HG03064 (cell line): ENCODE data around the gene CAMSAP1.

ENCODE experiments used
- ATAC-seq: cut with Tn5 transposase; IDR thresholded peaks from one replicate; pipeline ENCODE4 v1.9.1; 2021; ENCODE audit warnings: low read depth; ENCODE audit not compliant: unreplicated experiment

The CAMSAP1 gene

GRCh38 chr9:135795391-135795790, 112.0 kb downstream of the CAMSAP1 start:
- no peak for ATAC-seq

- no peak for ATAC-seq
These were observed 112.9 kb downstream of the CAMSAP1 start for GRCh38 chr9:135794361-135794885.

GRCh38 chr9:135794057-135794335, 113.3 kb downstream of the CAMSAP1 start:
- no peak for ATAC-seq

DNA sequence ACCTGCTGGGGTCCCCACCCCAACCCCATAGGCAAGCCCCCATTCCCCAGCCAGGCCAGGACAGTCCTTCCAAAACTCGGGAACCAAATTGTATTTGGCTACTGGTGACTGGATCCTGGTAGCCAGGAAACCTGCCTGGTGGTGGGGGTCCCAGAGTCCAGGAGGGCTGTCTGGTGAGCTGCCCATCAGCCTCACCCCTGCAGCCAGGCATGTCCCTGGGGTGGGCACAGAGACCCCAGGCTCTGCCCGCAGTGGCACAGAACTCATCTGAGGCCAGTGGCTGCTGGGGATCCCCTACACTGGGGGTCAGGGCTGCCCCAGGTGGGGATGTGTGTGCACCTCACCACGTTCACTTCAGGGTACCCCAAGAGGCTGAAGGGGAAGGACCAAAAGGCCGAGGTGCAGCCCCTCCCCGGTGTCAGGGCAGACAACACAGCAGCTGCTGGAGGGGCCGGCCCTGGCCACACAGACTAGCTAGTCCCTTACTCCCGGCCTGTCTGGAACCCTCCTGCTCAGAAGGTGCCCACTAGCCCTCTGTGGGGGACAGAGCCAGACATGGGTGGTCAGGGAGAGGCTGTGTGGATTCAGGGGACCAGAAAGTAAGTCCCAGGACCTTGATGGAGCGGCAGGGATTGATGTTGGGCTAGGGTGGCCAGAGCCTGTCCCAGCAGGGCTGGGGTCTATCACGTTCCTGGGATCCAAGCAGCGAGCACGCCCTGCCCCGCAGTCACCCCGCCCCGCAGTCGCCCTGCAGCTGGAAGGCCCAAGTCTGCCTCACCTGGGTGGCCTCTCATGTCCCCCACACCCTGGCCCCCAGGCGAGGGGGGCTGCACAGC, 113.9 kb downstream of the CAMSAP1 start:
- no peak for ATAC-seq

- no peak for ATAC-seq
These were observed 114.8 kb downstream of the CAMSAP1 start for GRCh38 chr9:135792268-135793128.

GRCh38 chr9:135791431-135792267, 115.7 kb downstream of the CAMSAP1 start:
- no peak for ATAC-seq

- no peak for ATAC-seq
These were observed 116.5 kb downstream of the CAMSAP1 start for GRCh38 chr9:135790850-135791249.

DNA sequence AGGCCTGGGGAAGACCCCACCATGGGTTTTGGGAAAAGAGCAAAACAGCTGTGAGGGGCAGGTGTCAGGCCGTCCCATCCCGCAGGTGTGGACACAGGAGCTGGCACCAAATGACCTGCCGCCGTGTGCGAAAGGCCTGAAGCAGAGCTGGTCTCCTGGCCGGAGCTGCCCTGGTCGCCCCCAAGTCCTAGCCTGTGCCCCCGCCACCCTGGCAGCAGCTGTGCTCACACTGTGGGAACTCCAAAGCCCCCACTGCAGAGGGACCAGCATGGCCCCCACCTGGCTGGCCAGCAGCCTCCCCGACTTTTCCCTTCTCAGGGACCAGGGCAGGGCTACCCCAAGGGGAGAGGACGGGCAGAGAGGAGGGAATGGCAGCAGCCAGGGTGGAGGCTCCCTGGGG, 117.0 kb downstream of the CAMSAP1 start:
- no peak for ATAC-seq

DNA sequence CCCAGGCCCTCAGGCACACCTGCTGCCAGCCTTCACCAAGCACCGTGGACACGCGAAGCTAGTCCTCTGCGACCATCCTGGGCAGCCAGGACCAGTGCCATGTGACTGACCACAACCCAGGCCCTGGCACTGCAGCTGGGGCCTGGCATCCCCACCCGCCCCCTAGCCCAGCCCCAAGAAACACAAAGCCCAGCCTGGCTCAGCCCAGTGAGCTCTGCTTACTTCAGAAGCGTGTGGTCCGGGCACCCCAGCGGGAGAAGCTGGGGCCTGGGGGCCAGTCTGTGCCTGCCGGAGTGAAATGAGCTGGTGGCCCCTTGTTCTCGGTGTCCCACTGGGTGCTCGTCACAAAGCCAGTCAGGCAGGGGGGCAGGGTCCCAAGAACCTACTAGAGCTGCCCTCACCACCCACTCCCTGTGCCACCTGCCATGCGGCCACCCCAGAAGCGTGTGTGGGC, 117.5 kb downstream of the CAMSAP1 start:
- no peak for ATAC-seq

DNA sequence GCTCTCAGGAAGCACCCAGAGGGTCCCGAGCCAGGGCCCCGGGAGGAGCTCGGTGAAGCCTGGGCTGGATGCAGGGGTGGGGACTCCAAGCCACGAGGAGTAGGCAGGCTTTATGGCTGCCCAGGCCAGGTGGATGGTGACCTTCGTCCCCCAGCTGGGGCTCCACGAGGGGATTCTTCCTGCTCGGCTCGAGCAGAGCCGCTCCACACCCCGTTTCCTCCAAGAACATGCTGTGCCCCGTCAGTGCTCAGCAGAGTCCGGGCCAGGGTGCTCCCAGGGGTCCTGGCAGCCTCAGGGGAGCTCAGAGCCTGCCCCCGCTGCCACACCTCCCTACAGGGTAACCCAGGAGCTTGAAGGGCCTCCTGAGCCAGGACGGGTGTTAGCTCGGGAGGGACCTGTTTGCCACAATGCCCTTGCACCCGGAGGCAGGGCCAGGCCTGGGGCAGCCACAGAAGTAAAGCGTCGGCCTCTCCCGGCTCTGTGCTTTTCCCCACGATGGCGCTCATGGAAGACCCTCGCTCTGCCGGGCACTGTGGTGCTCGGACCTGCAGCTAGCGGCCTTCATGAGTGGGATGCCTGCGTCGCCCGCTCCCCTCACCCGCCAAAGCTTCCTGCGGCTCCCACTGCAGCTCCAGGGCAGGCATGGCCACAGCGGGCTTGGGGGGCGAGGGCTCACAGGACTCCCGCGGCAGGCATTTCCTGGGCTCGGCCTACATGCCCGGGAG, 118.6 kb downstream of the CAMSAP1 start:
- ATAC-seq = no peak

- ATAC-seq = no peak
These were observed 119.4 kb downstream of the CAMSAP1 start for GRCh38 chr9:135787776-135788575.

DNA sequence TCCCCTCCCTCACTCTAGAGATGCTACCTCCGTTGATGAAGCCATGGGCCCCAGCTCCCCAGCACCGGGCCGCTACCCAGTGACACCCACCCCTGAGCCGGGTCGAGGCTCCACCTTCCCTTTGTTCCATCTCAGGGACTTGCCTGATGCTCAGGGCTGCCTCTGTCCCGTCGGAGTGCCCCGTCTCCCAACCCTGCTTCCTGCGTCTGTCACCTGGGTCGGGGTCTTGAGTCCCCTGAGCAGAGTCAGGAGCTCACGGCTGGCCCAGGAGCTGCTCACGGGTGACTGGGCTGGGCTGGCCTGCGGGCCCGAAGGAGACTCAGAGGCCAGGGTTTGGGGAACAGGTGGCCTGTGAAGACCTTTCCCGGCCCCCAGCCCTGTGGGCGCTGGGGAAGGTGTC, 120.0 kb downstream of the CAMSAP1 start:
- ATAC-seq = no peak

DNA sequence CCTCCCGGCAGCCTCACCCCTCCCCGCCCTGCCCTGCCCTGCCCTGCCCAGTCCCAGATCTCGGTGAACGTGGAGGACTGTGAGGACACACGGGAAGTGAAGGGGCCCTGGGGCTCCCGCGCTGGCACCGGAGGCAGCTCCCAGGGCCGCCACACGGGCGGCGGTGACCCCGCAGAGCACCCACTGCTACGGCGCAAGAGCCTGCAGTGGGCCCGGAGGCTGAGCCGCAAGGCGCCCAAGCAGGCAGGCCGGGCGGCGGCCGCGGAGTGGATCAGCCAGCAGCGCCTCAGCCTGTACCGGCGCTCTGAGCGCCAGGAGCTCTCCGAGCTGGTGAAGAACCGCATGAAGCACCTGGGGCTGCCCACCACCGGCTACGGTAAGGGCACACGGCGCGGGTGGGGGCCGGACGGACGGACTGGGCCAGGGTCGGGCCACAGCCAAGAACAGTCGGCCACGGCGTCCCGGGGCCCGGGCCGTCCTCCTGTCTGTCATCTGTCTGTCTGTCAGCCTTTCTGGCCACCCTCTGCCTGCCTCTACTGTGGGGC, 121.1 kb downstream of the CAMSAP1 start:
- no peak for ATAC-seq

- no peak for ATAC-seq
These were observed 122.3 kb downstream of the CAMSAP1 start for GRCh38 chr9:135785013-135785575.

- no peak for ATAC-seq
These were observed 123.7 kb downstream of the CAMSAP1 start for GRCh38 chr9:135783540-135784245.

GRCh38 chr9:135782946-135783345, 124.4 kb downstream of the CAMSAP1 start:
- no peak for ATAC-seq

DNA sequence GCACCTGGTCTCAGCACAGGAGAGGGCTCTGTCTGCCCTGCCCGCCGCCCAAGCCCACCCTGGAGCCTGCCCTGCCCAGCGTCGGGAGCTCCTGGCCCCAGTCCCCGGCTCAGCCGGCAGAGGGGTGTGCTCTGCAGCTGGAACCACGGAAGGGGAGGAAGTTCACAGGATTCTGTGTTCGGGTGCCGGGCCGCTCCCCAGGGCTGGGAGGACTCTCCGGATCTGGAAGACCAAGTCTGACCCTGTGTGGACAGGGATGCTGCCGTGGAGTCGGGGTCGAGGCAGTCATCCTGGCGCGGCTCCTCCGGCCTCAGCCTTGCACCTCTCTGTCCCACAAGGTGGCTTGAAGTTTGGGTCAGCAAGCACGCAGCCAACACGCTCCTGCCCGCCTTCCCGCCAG, 126.7 kb downstream of the CAMSAP1 start:
- no peak for ATAC-seq

GRCh38 chr9:135780086-135780485, 127.3 kb downstream of the CAMSAP1 start:
- ATAC-seq = no peak
